GM19397 (cell line): ENCODE results near the gene TCF7.

ENCODE experiments used
- ATAC-seq: cut with Tn5 transposase; IDR thresholded peaks from one replicate; pipeline ENCODE4 v1.9.1; 2021; ENCODE audit warnings: mild to moderate bottlenecking, moderate library complexity; ENCODE audit not compliant: unreplicated experiment

Gene TCF7

DNA sequence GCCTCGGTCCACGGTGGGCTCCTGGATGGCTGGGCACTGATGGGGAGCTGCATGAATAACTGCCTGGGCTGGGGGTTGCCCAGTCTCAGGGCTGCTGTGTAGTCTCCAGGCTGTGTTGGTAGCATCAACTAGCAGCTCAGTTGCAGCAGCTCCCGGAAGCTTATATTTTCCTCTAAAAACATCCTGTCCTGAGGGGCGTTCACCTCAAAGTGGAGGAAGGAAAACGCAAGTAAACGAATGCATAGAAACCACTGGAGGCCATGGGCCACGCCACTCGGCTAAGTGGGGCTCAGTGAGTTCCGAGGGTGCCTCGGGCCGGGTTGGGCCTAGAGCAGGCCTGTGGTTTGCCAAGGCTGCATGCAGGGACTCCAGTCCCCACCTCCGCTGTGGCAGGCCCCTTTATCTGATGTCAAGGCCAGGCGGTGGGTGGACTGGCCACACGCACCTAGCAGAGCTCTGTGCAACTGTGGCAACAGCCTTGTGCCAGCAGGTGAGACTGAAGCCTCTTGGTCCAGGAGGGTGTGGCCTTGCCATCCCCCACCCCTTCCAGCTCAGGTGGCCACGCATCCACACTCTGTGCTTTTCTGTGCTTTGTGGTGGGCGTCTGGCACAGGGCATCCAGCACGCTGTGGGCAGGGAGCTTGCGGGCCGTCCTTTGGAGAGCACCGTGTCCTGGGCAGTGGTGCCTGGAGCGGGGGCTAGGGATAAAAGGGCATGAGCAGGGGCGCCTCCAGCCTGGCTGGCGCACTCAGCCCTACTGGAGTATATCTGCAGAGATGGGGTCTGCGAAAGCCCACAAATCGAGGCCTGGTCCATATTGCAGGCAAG, 15.1 kb downstream of the TCF7 start:
- ATAC-seq: no peak

DNA sequence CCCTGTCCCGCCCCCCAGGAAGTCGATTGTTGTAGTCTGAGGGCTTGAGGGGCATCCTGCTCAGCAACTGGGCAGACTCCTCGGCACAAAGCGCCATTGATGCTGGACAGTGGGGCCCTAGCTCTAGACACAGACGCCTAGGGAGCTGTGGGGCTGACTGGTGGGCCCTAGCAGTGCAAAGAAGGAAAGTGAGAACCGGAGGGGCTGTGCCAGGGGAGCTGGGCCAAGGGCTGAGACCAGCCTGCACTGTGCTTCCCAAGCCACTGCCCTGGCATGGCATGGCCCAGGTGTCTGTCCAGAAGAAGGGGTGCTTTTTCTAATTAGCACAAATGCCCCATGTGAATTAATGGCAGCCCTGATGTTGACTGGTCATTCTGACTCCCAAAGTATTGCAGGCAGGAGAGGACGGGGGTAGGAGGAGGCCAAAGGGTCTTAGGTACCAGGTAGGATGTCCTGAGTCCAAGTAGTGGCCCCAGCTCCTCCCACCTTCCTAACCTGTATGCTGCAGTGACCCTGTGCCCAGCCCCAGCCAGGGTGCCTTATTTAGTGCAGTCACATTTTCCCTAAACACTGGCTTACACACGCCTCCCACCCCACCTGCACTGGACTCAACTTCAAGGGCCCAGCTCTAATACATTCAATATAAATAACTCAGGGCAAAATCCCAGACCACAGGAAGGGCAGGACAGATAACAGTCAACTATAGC, 15.9 kb downstream of the TCF7 start:
- no peak for ATAC-seq

DNA sequence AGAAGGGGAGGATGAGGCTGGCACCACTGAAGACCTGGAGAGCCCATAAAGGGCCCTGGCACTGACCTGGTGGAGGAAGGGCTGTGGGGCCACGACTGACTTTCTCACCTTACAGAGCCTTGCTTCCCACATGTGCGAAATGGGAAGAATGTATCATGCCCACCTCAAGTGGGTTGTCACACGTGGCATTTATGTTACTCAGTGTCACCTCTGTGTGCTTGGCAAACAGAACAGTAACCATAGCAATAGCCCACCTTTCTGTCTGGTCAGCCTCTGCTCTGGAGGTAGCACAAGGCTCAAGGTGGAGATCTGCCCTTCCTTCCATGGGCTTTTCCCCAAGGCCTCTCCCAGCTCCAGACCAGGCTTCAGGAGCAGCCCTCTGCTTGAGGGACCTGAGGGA, 16.7 kb downstream of the TCF7 start:
- no peak for ATAC-seq

DNA sequence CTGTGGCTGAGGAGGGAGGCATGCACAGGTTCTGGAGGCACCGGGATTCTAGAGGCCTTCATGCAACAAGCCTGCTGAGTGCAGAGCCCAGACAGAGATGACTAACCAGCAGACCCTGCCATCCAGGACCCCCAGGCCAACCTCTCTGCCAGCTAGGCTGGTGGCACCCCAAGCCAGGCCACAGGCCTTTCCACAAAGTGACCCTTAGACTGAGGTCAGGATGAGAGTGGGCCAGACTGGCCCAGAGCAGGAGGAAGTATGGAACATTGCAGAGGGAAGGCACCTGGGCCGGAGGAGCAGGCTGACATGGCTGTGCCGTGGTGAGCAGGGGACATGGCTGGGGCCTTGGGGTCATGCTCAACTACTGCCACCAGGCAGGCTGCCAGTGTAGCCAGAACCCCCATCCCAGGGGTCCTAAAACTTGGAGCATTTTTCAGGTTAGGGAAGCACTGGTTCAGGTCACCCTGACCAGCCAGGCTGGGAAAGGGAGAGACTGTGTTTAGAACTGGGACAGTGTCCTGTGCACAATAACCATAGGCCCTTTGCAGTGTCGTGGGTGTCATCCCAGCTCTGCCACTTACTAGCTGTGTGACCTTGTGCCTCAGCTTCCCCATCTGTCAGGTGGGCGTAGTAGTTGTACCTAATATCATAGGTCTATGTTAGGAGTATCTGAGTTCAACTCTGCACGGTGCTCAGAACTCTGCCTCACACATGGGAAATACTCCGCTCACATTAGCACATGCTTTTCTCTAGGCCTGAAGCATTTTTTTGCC, 17.3 kb downstream of the TCF7 start:
- no peak for ATAC-seq

DNA sequence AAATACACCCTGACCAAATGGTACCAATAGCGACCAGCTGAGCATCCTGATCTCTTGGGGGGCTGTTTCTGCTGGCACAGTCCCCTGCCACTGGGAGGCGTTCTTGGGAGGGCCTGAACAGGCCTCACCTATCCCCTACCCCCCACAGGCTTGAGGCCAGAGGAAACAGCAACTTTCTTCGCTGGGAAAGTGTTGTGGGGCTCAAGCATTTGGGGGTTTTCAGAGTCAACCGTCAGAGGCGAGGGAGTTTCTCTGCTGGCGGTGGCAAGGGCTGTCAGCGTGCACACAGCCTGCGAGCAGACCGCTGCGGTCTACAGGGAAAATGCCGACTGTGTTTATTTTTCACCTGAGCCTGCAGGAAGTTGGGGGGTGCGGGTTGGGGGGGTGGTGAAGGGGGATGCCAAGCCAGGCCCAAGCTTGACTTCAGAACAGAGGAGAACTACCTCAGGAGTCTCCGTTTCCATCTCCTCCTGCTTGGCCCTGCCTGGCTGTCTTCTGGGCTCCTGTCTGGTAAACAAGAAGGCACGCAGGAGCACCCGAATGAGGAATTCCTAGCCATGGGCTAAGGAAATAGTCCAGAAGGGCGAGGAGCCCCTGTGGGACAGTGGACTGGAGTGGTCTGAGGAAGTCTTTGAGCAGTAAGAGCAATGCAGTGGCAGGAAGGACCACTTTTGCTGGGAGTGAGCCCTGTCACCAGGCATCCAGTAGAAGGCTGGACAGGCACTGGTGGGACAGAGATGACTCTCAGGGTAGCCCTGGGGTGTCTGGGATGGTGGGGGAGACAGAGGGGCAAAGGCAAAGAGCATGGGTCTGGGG, 18.1 kb downstream of the TCF7 start:
- ATAC-seq: no peak

DNA sequence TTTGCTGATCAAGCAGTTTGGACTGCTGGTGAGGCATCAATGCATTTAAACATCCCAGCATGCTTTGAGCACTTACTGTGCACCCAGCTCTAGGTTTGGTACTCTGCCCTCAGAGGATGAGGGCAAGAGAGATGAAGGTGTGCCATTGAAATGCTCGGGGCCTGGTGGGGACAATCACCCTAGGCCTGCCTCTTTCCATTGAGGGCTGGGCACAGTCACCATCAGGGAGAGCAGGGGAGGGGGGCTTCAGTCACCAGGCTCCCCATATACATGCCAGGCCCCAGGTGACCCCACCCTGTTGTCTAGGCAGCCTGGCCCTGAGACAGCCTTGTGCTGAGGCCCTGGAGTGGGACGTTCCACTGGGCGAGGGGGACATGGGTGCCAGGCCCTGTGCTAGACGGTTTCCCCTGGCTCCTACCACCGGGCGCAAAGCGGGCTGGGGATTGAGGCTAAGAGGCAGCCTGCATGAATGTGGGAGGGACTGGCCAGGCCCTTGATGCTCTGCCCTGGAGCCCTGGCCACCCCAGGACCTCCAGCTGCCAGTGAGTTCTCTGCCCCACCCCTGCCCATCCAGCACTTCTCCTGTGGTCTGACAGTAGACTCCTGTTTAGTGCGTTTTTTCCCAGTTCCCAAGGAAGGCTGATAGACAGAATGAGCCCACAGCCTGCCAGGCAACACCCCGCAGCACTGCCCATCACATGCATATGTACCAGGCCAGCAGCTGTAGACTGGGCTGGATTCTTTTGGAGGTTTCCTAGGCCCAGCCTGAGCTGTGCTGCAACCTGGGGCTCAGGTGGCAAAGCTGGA, 18.9 kb downstream of the TCF7 start:
- ATAC-seq: no peak

DNA sequence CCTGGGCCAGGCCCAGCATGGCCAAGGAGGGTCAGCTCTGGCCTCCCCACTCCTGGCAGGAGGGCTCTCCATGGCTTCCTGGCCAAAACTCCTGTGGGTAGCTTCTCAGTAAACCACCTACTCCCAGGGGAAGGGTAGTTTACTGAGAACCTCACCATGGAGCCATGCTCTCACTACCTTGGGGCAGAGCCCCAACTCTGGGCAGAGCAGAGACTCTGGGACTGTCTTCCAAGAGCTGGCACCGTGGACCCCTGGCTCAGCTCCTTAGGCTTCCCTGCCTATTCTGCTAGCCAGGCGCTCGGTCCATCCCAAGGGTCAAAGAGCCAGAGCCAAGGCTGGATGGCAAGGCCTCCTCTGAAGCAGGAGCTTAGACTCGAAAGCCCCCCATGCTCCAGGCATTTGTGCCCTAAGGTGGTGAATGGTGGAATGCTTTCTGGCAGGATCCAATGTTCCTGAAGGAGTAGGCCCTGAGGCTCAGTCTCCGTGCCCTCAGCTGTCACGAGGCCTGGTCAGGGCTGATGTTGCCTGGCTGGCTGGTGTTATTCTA, 19.6 kb downstream of the TCF7 start:
- ATAC-seq: no peak

DNA sequence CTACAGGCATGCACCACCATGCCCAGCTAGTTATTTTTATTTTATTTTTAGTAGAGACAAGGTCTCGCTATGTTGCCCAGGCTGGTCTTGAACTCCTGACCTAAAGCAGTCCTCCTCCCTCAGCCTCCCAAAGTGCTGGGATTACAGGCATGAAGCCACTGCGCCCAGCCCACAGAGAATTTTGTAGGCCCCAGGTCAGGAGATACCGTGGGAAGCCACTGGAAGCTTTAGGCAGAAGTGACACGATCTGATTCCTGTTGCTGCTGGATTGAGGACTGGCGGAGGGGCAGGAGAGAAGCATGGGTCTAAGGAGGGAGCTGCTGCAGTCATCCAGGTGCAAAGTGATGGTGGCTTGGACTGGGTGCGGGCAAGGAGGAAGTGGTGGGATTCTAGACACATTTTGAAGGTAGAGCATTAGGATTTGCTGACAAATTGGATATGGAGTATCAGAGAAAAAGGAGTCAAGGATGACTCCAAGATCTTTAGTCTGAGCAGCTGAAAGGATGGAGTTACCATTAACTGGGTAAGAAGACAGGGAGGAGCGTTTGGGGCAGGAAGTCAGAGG, 20.7 kb downstream of the TCF7 start:
- ATAC-seq: no peak

DNA sequence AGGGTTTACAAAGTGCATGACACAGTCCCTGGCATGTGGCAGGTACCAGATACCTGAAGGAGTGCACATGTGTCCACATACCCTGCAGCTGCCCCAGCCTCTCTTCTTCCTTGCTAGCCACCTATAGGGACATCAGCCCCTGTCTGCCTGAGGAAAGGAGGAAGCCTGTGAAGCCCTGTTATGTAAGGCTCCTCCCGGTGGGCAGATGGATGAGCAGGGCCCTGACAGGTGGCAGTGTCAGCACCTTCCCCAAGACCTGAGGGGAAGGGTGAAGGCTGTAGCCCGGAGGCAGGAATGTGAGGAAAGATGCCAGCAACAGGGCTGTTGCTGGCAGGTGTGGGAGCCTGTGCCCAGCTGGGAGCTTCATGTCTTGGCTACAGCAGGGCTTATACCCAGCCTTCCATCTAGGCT, 21.7 kb downstream of the TCF7 start:
- no peak for ATAC-seq

DNA sequence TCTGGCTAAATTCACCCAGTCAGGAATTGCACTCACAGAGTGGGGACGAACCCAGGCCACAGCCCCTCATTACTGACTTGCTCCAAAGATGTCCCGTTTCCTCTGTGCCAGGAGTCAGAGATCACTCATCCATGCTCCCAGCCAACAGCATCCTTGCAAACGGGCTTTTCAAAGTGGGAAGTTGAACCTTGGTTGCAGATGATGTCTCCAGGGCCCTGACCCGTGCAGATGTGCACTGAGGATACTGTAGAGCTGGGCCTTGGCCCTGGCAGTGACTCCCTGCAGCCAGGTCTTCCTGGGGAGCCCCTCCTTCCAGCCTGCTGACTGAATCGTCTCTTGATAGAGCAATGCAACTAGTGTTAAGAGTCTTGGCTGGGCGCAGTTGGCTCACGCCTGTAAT, 22.3 kb downstream of the TCF7 start:
- no peak for ATAC-seq

DNA sequence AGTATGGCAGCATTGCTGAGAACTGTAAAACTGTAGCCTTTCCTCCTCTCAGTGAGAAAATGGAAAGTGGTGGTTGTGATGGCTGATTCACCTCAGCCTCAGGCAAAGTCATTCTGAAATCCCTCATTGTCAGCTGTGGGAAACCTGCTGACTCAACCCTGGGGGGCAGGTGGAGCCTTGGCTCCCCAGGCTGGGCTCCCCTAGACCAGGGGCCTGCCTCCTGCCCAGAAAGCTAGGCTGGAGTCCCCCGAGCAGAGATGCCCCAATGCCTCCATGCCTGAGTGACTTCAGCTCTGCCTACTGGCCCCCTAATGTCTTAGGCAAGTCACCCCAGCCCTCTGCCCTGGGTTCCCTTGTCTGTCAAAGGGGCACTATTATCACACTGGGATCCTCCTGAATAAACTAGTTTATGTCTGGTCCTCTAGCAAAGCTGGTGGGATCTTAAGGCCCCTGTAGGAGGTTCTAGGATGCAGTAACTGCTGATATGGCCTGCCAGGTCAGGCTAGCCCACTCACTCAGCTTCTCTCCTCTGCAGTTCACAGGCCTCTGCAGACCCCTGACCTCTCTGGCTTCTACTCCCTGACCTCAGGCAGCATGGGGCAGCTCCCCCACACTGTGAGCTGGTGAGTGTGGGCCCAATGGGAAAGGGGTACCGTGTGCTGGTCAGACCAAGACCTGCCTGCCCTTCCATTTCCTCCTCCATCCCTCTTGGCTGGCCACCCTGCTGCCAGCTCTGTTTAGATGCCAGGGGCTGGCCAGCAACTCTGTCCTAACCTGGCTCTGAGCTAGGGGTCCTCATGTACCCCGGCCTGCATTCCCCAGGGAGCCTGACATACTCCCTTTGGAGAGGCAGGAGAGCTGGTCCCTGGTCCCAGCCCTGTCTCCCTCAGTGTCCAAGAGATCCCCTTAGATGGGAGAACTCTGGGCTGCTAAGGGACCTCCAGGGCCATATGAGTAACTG, 24.2 kb downstream of the TCF7 start:
- ATAC-seq: peak; percentile 54

DNA sequence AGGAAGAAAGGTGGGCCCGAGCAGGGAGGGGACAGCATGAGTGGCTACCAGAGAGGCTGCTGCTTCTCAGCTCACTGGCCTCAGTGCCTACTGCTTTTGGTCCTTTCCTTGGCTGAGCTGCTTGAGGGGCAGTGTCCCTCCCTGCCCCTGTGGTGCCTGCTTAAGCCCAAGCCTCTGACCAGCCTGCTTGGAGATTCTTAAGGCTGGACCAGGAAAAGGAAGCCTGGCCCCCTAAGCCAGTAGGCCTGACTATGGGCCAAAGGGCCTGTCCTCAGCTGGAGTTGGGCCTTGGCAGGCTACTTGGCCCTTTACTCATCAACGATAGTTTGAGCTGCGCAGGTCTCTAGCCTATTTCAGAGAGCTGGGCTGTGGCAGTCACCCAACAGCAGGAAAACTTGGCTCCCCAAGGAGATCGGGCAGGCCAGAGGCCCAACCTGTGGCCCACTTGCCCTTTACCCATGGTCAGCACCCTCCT, 24.9 kb downstream of the TCF7 start:
- no peak for ATAC-seq

DNA sequence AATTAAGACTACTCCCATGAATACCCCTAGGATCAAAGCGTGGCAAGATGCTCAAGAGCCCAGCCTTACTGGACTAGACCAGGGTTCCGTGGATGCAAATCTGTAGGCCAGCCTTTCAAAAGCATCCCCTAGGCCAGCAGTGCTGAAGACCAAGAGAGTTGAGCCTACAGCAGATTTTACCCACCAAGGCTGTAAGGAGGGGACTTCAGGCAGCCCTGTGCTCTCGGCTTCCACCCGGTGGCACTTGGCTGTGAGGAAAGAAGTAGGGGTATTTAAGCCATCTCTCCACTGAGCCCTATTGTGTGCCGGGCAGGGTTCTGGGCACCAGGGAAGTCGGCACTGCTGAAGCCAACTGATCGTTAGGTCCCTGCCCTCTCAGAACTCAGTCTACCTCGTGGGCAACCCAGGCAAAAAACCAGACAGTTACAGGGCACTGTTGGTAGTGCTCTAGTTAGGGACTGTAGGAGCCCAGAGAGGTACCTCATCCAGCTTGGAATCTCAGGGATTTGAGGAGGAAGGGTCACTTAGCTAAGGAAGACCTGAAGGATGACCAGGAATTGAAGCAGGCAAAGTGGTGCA, 25.5 kb downstream of the TCF7 start:
- no peak for ATAC-seq

DNA sequence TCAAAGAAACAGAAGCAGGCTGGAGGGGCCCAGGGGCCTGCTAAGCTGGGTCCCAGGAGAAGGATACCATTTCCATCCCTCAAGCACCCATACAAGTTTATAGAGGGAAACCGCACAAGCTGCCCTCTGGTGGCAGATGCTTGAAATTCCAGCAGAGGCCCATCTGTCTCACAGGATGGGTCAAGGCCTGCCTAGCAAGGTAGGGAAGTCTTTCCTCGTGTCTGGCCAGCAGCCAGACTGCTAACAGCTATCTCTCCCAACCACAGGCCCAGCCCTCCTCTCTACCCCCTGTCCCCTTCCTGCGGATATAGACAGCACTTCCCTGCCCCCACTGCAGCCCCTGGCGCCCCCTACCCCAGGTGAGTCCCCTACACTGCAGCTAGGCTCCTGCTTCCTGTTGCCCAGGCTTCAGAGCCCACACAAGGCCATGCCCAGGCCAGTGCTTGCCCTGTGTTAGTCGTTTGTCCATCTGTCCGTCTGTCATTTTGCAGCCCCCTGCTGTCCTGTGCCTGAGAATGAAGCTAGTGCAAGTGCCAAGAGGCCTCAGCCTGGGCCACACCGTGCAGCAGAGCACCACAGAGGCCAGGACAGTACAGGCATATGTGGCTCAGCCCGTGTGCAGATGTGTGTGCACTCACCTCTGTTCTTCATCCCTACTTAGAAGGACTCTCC, 26.2 kb downstream of the TCF7 start:
- no peak for ATAC-seq

DNA sequence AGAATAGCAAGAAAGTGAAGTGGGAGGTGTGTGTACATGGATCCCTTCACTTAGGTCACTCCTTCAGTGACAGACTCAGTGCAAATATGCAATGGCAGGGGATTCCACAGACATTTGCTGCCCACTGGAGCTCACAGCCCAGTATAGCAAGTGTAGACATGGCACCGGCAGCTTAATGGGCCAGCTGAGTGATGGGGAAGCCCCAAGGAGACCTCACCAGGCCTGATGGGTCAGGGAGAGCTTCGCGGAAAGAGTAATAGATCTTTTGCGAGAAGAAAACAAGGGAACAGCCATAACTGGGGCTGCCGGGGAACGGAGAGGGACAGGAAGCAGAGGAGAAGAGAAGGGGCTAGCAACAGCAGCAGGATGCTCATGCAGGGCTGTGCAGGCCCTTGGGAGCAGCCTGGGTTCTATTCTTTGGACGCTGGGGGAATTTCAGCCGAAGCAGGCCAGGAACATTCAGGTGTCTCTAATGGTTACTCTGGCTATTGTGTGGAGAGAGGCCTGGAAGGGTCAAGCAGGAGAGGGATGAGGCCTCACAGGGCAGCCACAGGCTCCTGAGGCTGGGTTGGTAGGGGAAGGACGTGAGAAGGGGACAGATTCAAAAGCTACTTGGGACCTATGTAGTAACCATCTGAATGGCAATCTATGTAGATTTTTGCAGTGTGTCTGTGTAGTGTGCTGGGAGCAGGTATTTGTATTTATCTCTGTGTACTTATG, 27.0 kb downstream of the TCF7 start:
- ATAC-seq: no peak

DNA sequence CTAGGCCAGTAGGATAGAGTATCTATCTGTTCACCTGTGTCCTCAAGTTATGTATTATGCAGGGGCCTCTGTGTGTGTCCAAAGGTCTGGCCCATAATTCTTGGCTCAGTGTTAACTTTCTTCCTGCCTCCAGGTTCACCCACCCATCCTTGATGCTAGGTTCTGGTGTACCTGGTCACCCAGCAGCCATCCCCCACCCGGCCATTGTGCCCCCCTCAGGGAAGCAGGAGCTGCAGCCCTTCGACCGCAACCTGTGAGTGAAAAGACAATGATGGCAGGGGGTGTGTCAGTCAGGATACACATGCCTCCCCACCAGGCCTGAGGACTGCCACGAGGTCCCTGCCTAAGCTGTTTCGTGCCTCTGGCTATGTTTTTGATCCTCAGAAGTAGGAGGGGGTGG, 27.6 kb downstream of the TCF7 start:
- ATAC-seq: no peak

DNA sequence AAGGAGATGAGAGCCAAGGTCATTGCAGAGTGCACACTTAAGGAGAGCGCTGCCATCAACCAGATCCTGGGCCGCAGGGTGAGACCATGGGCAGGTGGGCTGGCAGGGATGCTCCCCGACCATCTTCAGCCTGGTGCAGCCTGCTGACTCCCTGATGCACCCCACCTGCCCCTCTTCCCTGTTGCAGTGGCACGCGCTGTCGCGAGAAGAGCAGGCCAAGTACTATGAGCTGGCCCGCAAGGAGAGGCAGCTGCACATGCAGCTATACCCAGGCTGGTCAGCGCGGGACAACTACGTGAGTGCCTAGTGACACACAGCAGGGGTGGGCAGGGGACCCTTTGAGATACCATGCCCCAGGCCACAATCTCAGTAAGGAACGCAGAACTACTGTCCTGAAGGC, 28.3 kb downstream of the TCF7 start:
- ATAC-seq: no peak
